Astrocyte (in vitro differentiated cells and primary cell): ENCODE results near the gene NUP93. TPM values are rescaled to one million over a fixed set of nuclear protein-coding genes. Genes with fewer than 3 reads are reported as not detected.

ENCODE experiments used
- DNase-seq: peaks from one replicate; pipeline ENCODE4 v3.0.0-alpha.2; 2010; ENCODE audit warnings: low read depth
- FAIRE-seq: peaks from 2 replicates; lab custom pipeline; 2011; peaks lifted over from hg19 to GRCh38; lab: Jason Lieb, UNC
- H2AFZ ChIP-seq: 2 replicates; pipeline ENCODE4 v1.6.0; 2012; ENCODE audit warnings: low read depth, low read length, inconsistent platforms
- H3K27ac ChIP-seq: 2 replicates; pipeline ENCODE4 v1.5.1; 2011; ENCODE audit warnings: low read depth, low read length, inconsistent platforms
- H3K27me3 ChIP-seq: 2 replicates; pipeline ENCODE4 v1.6.0; 2011; ENCODE audit warnings: low read length, inconsistent platforms; ENCODE audit not compliant: insufficient read depth
- H3K36me3 ChIP-seq: 2 replicates; pipeline ENCODE4 v1.5.1; 2011; ENCODE audit warnings: low read length, inconsistent platforms; ENCODE audit not compliant: insufficient read depth
- H3K4me1 ChIP-seq: 2 replicates; pipeline ENCODE4 v1.5.1; 2011; ENCODE audit warnings: low read length, inconsistent platforms; ENCODE audit not compliant: insufficient read depth
- H3K4me2 ChIP-seq: 2 replicates; pipeline ENCODE4 v1.6.0; 2012; ENCODE audit warnings: low read length, inconsistent platforms
- H3K4me3 ChIP-seq: 2 replicates; pipeline ENCODE4 v1.5.1; 2011; ENCODE audit warnings: low read depth, mild to moderate bottlenecking, low read length, inconsistent platforms; ENCODE audit not compliant: insufficient read depth
- H3K79me2 ChIP-seq: 2 replicates; pipeline ENCODE4 v1.6.0; 2012; ENCODE audit warnings: mild to moderate bottlenecking, low read length, inconsistent platforms; ENCODE audit not compliant: insufficient read depth
- H3K9ac ChIP-seq: 2 replicates; pipeline ENCODE4 v1.6.0; 2012; ENCODE audit warnings: mild to moderate bottlenecking, low read length, inconsistent platforms
- H3K9me3 ChIP-seq: 2 replicates; pipeline ENCODE4 v1.5.1; 2012; ENCODE audit warnings: low read depth, mild to moderate bottlenecking, low read length, inconsistent platforms; ENCODE audit not compliant: insufficient read depth
- H4K20me1 ChIP-seq: 2 replicates; pipeline ENCODE4 v1.6.0; 2012; ENCODE audit warnings: low read length, inconsistent platforms; ENCODE audit not compliant: insufficient read depth
- H3K27ac Mint-ChIP-seq: one replicate; pipeline ENCODE4 v1.8.0; 2021; ENCODE audit warnings: mild to moderate bottlenecking, mixed read lengths; ENCODE audit not compliant: unreplicated experiment
- H3K27me3 Mint-ChIP-seq: one replicate; pipeline ENCODE4 v1.8.0; 2021; ENCODE audit warnings: low read depth, mixed read lengths; ENCODE audit not compliant: unreplicated experiment
- H3K36me3 Mint-ChIP-seq: one replicate; pipeline ENCODE4 v1.8.0; 2021; ENCODE audit warnings: low read depth, mixed read lengths; ENCODE audit not compliant: unreplicated experiment
- H3K4me1 Mint-ChIP-seq: one replicate; pipeline ENCODE4 v1.8.0; 2021; ENCODE audit warnings: low read depth, mixed read lengths; ENCODE audit not compliant: unreplicated experiment
- H3K4me3 Mint-ChIP-seq: one replicate; pipeline ENCODE4 v1.8.0; 2021; ENCODE audit warnings: mild to moderate bottlenecking, moderate library complexity, mixed read lengths; ENCODE audit not compliant: unreplicated experiment
- H3K9me3 Mint-ChIP-seq: one replicate; pipeline ENCODE4 v1.8.0; 2021; ENCODE audit warnings: mild to moderate bottlenecking, mixed read lengths; ENCODE audit not compliant: unreplicated experiment
- EZH2 ChIP-seq: IDR thresholded peaks from 2 replicates; pipeline ENCODE4 v1.6.1; 2012; ENCODE audit warnings: mild to moderate bottlenecking, low read length, inconsistent platforms; ENCODE audit not compliant: insufficient read depth
- total RNA-seq: library from RNA; stranded (reverse); gene quantifications from 2 replicates; pipeline ENCODE4 v1.2.1, GENCODE V29; 2021
- TF ChIP-seq, protein P1 (sequence below): IDR thresholded peaks from 2 replicates; pipeline ENCODE4 v1.5.1; 2011; ENCODE audit warnings: low read depth, mild to moderate bottlenecking, inconsistent platforms, low read length, moderate library complexity; ENCODE audit not compliant: insufficient read depth

The NUP93 gene
- total RNA-seq, 1 donor from 2014 or later, result 89.3 TPM

- FAIRE-seq, result no peak
- H2AFZ ChIP-seq, result no peak overlapping the region
- no peak for TF ChIP-seq EZH2
- TF ChIP-seq, protein P1, sequence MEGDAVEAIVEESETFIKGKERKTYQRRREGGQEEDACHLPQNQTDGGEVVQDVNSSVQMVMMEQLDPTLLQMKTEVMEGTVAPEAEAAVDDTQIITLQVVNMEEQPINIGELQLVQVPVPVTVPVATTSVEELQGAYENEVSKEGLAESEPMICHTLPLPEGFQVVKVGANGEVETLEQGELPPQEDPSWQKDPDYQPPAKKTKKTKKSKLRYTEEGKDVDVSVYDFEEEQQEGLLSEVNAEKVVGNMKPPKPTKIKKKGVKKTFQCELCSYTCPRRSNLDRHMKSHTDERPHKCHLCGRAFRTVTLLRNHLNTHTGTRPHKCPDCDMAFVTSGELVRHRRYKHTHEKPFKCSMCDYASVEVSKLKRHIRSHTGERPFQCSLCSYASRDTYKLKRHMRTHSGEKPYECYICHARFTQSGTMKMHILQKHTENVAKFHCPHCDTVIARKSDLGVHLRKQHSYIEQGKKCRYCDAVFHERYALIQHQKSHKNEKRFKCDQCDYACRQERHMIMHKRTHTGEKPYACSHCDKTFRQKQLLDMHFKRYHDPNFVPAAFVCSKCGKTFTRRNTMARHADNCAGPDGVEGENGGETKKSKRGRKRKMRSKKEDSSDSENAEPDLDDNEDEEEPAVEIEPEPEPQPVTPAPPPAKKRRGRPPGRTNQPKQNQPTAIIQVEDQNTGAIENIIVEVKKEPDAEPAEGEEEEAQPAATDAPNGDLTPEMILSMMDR, result no peak
Observed at GRCh38 chr16:56880685-56881084, 150.8 kb downstream of the NUP93 start.

GRCh38 chr16:56882077-56882800 is 152.3 kb downstream of the NUP93 start:
- no peak overlapping the region for H3K4me3 Mint-ChIP-seq

More at GRCh38 chr16:56880685-56881084, 150.8 kb downstream of the NUP93 start:
- H3K4me1 ChIP-seq, result no peaks in the 10 kb centered on the region
- H3K27me3 Mint-ChIP-seq, result peaks cover 13% of the 10 kb centered on the region
- H4K20me1 ChIP-seq, result no peaks in the 10 kb centered on the region
- no peak overlapping the region for H3K4me3 ChIP-seq
- no peak overlapping the region for H3K4me3 Mint-ChIP-seq
- peaks cover 2% of the 10 kb centered on the region for H3K27me3 ChIP-seq
- no peaks in the 10 kb centered on the region for H3K9me3 Mint-ChIP-seq
- H3K27ac ChIP-seq, result no peak overlapping the region
- no peak for DNase-seq
- H3K27ac Mint-ChIP-seq, result no peak overlapping the region
- H3K36me3 ChIP-seq, result no peaks in the 10 kb centered on the region
- H3K9ac ChIP-seq, result no peak overlapping the region
- no peaks in the 10 kb centered on the region for H3K4me1 Mint-ChIP-seq
- no peaks in the 10 kb centered on the region for H3K36me3 Mint-ChIP-seq
- H3K79me2 ChIP-seq, result no peaks in the 10 kb centered on the region
- H3K9me3 ChIP-seq, result no peaks in the 10 kb centered on the region
- H3K4me2 ChIP-seq, result no peak overlapping the region

More at GRCh38 chr16:56882077-56882800, 152.3 kb downstream of the NUP93 start:
- H3K9ac ChIP-seq, result no peak overlapping the region
- no peaks in the 10 kb centered on the region for H4K20me1 ChIP-seq
- no peak for TF ChIP-seq EZH2
- TF ChIP-seq, protein P1, result no peak
- no peaks in the 10 kb centered on the region for H3K36me3 ChIP-seq
- H2AFZ ChIP-seq, result no peak overlapping the region
- H3K27me3 Mint-ChIP-seq, result peaks cover 14% of the 10 kb centered on the region
- H3K27me3 ChIP-seq, result peaks cover 2% of the 10 kb centered on the region
- H3K4me1 Mint-ChIP-seq, result no peaks in the 10 kb centered on the region
- H3K4me2 ChIP-seq, result no peak overlapping the region
- DNase-seq, result no peak
- H3K9me3 ChIP-seq, result no peaks in the 10 kb centered on the region
- no peaks in the 10 kb centered on the region for H3K36me3 Mint-ChIP-seq
- no peak for FAIRE-seq
- H3K4me3 ChIP-seq, result no peak overlapping the region
- no peaks in the 10 kb centered on the region for H3K79me2 ChIP-seq
- H3K9me3 Mint-ChIP-seq, result no peaks in the 10 kb centered on the region
- H3K27ac Mint-ChIP-seq, result no peak overlapping the region
- H3K27ac ChIP-seq, result no peak overlapping the region
- no peaks in the 10 kb centered on the region for H3K4me1 ChIP-seq
